PC-9 (cell line): ENCODE measurements around the gene PHLDB2.

Source experiments
- CTCF ChIP-seq: fragments of 200-600 bp; sonication (generic); conservative IDR thresholded peaks from 2 replicates; pipeline ENCODE4 v1.6.1; 2017; ENCODE audit warnings: mixed run types, antibody characterized with exemption, mild to moderate bottlenecking, moderate library complexity
- EZH2 ChIP-seq: fragments of 200-600 bp; sonication (generic); IDR thresholded peaks from 2 replicates; pipeline ENCODE4 v1.8.0; 2017; ENCODE audit warnings: antibody characterized with exemption, low read depth

- TF ChIP-seq CTCF: no peak
- TF ChIP-seq EZH2: no peak
Observed at GRCh38 chr3:111871809-111872623, 13.0 kb downstream of the PHLDB2 start.
